ENCODE results near the gene MOB3A.

Gene MOB3A

DNA sequence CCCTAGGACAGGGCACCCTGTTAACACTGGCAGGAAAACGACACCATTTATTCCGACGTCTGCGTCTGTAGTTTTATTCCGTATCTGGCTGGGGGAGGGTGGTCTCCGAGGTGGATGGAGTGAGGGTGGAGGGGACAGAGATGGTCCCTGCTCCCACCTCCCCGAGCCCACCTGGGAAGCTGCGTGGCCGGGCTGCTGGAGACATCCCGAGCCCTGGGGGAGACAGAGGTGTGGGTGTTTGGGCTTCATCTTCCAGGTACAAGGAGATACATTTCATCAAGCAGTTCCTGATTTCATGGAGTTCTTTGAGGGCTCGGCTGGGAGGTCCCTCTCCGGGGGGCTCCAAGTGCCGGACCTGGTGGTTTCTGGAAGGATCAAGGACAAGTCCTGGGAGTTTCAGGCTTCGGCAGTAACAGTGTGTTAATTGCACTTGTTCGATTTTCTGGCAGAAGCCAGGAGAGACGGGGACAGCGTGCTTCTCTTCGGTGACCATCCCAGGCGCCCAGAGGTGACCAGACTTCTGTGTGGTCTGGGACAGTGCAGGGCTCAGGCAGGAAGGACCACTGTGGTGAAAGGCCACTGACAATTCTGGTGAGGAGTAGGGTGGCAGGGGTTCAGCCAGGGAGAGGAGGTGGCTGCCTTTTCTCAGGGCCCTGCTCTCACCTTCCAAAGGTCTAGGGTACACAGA lies 25.0 kb downstream of the MOB3A start:
- Histone ChIP-seq H3K4me3 (ENCODE audit: insufficient read depth, low read depth, low read length) (no peak overlapping the region), H3K27me3 (ENCODE audit: control insufficient read depth, insufficient read depth, low read length, poor library complexity, severe bottlenecking) (no peaks in the 10 kb centered on the region), H3K9me3 (ENCODE audit: control insufficient read depth, low read length) (no peaks in the 10 kb centered on the region), H3K27ac (ENCODE audit: insufficient read depth, low read depth, low read length, poor library complexity, severe bottlenecking) (no peak overlapping the region), H3K36me3 (ENCODE audit: control insufficient read depth, insufficient read depth, low read length) (peaks cover 5% of the 10 kb centered on the region), H3K4me1 (ENCODE audit: control insufficient read depth, insufficient read depth, low read length) (no peaks in the 10 kb centered on the region)
- WGBS, 2 experiments: 94% methylated on average over 19 of the region's 19 CpGs

DNA sequence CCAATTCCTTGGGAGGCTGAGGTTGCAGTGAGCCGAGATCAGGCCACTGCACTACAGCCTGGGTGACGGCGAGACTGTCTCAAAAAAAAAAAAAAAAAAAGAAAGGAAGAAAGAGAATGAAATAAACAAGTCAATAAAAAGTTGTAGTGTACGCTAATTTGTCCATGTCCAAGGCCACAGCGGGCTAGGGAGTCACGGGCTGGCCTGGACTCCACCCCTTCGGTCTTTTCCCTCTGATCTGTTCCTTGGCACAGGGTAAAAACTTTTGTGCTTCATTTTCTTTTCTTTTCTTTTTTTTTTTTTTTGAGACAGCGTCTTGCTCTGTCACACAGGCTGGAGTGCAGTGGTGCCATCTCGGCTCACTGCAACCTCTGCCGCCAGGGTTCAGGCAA lies 25.7 kb downstream of the MOB3A start:
- no peaks in the 10 kb centered on the region for H3K27me3 ChIP-seq (ENCODE audit: control insufficient read depth, insufficient read depth, low read length, poor library complexity, severe bottlenecking)
- no peaks in the 10 kb centered on the region for H3K9me3 ChIP-seq (ENCODE audit: control insufficient read depth, low read length)
- peaks cover 5% of the 10 kb centered on the region for H3K36me3 ChIP-seq (ENCODE audit: control insufficient read depth, insufficient read depth, low read length)
- no peak overlapping the region for H3K27ac ChIP-seq (ENCODE audit: insufficient read depth, low read depth, low read length, poor library complexity, severe bottlenecking)
- H3K4me3 ChIP-seq (ENCODE audit: insufficient read depth, low read depth, low read length): no peak overlapping the region
- WGBS, 2 experiments: 92 to 94% methylated on average over 10 of the region's 10 CpGs
- no peaks in the 10 kb centered on the region for H3K4me1 ChIP-seq (ENCODE audit: control insufficient read depth, insufficient read depth, low read length)

DNA sequence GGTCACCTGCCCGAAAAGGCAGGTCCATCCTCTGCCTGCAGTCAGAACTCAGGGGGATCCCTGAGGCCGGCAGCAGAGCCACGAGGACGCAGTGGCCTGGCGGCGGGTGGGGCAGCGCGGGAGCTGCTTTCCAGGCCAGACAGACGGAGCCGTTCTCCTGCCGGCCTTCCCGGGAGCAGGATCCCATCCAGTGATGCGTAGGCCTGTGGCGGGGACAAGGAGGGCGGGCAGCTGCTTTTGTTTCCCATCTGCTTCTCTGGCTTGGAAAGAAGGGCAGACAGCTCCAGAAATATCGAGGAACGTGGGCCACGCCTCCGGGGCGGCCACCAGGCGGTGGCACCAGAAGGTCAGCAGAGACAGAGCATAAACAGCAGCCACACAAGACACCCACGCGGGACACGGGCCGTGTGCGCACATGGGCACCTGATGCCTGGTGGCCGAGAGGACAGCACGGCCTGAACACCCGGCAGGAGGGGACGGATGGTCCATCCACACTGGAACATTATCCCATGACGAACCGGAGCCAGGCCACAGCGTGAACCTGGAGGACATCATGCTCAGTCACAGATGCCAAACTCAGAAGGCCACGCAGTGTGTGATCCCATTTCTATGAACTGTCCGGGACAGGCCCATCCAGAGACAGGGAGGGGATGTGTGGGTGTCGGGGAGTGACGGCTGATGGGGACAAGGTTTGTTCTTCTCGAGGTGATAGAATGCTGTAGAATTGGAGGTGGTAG lies 31.2 kb downstream of the MOB3A start:
- WGBS, 2 experiments: 92 to 93% methylated on average over 38 of the region's 38 CpGs
- H3K4me1 ChIP-seq (ENCODE audit: control insufficient read depth, insufficient read depth, low read length): peaks cover 15% of the 10 kb centered on the region
- no peaks in the 10 kb centered on the region for H3K36me3 ChIP-seq (ENCODE audit: control insufficient read depth, insufficient read depth, low read length)
- H3K27ac ChIP-seq (ENCODE audit: insufficient read depth, low read depth, low read length, poor library complexity, severe bottlenecking): no peak overlapping the region
- H3K4me3 ChIP-seq (ENCODE audit: insufficient read depth, low read depth, low read length): no peak overlapping the region
- H3K9me3 ChIP-seq (ENCODE audit: control insufficient read depth, low read length): no peaks in the 10 kb centered on the region
- H3K27me3 ChIP-seq (ENCODE audit: control insufficient read depth, insufficient read depth, low read length, poor library complexity, severe bottlenecking): no peaks in the 10 kb centered on the region

DNA sequence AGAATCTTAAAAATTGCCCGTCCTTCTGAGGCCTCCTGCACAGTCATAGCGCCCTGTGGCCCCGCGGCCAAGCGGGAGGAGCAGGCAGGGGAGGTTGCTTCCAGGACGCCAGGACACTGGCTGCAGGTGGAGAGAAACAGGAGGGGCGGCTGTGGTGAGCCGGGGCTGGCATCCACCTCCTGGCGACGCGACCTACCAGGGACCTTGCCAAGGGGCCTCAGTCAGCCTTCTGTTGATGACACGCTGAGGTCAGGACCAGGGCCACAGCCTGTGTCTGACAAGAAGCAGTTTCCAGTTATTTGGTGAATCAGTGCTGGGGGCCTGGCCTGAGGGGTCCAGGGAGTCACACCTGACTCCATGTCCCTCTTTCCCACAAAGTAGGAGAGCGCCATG lies 31.7 kb downstream of the MOB3A start:
- Histone ChIP-seq H3K27me3 (ENCODE audit: control insufficient read depth, insufficient read depth, low read length, poor library complexity, severe bottlenecking) (no peaks in the 10 kb centered on the region), H3K4me3 (ENCODE audit: insufficient read depth, low read depth, low read length) (no peak overlapping the region), H3K27ac (ENCODE audit: insufficient read depth, low read depth, low read length, poor library complexity, severe bottlenecking) (no peak overlapping the region), H3K9me3 (ENCODE audit: control insufficient read depth, low read length) (no peaks in the 10 kb centered on the region), H3K4me1 (ENCODE audit: control insufficient read depth, insufficient read depth, low read length) (peaks cover 20% of the 10 kb centered on the region), H3K36me3 (ENCODE audit: control insufficient read depth, insufficient read depth, low read length) (no peaks in the 10 kb centered on the region)
- 88 to 92% methylated on average over 13 of the region's 13 CpGs for WGBS, 2 experiments

DNA sequence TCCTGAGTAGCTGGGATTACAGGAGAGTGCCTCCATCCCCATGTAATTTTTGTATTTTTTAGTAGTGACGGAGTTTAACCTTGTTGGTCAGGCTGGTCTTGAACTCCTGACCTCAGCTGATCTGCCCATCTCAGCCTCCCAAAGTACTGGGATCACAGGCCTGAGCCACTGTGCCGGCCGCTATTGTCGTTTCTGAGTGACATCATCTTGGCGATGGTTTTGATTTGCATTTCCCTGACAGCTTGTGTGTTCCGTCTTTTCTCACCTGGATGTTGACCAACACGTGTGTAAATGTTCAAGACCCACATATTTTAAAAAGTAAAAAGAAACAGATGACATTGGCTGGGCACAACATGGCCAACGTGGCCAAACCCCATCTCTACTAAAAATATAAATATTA lies 32.3 kb downstream of the MOB3A start:
- Histone ChIP-seq H3K9me3 (ENCODE audit: control insufficient read depth, low read length) (no peaks in the 10 kb centered on the region), H3K4me1 (ENCODE audit: control insufficient read depth, insufficient read depth, low read length) (peaks cover 26% of the 10 kb centered on the region), H3K36me3 (ENCODE audit: control insufficient read depth, insufficient read depth, low read length) (no peaks in the 10 kb centered on the region), H3K27ac (ENCODE audit: insufficient read depth, low read depth, low read length, poor library complexity, severe bottlenecking) (no peak overlapping the region), H3K4me3 (ENCODE audit: insufficient read depth, low read depth, low read length) (no peak overlapping the region), H3K27me3 (ENCODE audit: control insufficient read depth, insufficient read depth, low read length, poor library complexity, severe bottlenecking) (no peaks in the 10 kb centered on the region)
- 93 to 96% methylated on average over 8 of the region's 8 CpGs for WGBS, 2 experiments

DNA sequence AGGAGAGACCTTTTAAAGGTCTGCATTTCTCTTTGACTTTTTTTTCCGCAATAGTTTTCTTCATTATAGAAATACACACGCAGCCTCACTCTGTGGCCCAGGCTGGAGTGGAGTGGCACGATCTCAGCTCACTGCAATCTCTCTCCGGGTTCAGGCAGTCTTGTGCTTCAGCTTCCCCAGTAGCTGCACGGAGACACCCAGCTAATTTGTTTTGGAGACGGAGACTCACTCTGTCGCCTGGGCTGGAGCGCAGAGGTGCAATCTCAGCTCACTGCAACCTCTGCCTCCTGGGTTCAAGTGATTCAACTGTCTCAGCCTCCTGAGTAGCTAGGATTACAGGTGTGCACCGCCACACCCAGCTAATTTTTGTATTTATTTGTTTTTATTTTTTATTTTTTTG lies 33.4 kb downstream of the MOB3A start:
- H3K4me3 ChIP-seq (ENCODE audit: insufficient read depth, low read depth, low read length): no peak overlapping the region
- no peaks in the 10 kb centered on the region for H3K36me3 ChIP-seq (ENCODE audit: control insufficient read depth, insufficient read depth, low read length)
- H3K27ac ChIP-seq (ENCODE audit: insufficient read depth, low read depth, low read length, poor library complexity, severe bottlenecking): no peak overlapping the region
- H3K4me1 ChIP-seq (ENCODE audit: control insufficient read depth, insufficient read depth, low read length): peaks cover 32% of the 10 kb centered on the region
- H3K27me3 ChIP-seq (ENCODE audit: control insufficient read depth, insufficient read depth, low read length, poor library complexity, severe bottlenecking): no peaks in the 10 kb centered on the region
- H3K9me3 ChIP-seq (ENCODE audit: control insufficient read depth, low read length): no peaks in the 10 kb centered on the region
- 91 to 93% methylated on average over 9 of the region's 9 CpGs for WGBS, 2 experiments

DNA sequence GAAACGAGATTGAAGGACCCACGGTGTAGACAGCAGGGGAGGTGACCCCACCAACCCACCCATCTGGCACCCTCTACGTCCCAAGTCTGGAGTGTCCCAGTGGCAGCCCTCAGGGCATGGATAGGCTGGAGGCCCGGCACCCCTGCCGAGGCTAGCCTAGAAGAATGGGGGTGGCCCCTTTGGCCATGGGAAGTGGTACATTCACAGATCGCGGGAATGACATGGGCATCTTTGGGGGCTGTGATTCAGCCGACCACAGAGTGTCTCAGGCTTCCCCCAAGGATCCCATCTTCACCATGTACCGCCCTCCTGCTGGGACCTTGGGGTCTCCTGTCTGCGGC lies 33.8 kb downstream of the MOB3A start:
- H3K4me3 ChIP-seq (ENCODE audit: insufficient read depth, low read depth, low read length): peak overlapping the region; percentile 68
- peaks cover 32% of the 10 kb centered on the region for H3K4me1 ChIP-seq (ENCODE audit: control insufficient read depth, insufficient read depth, low read length)
- WGBS, 2 experiments: 71 to 76% methylated on average over 10 of the region's 10 CpGs
- no peak overlapping the region for H3K27ac ChIP-seq (ENCODE audit: insufficient read depth, low read depth, low read length, poor library complexity, severe bottlenecking)
- no peaks in the 10 kb centered on the region for H3K9me3 ChIP-seq (ENCODE audit: control insufficient read depth, low read length)
- no peaks in the 10 kb centered on the region for H3K36me3 ChIP-seq (ENCODE audit: control insufficient read depth, insufficient read depth, low read length)
- H3K27me3 ChIP-seq (ENCODE audit: control insufficient read depth, insufficient read depth, low read length, poor library complexity, severe bottlenecking): no peaks in the 10 kb centered on the region

DNA sequence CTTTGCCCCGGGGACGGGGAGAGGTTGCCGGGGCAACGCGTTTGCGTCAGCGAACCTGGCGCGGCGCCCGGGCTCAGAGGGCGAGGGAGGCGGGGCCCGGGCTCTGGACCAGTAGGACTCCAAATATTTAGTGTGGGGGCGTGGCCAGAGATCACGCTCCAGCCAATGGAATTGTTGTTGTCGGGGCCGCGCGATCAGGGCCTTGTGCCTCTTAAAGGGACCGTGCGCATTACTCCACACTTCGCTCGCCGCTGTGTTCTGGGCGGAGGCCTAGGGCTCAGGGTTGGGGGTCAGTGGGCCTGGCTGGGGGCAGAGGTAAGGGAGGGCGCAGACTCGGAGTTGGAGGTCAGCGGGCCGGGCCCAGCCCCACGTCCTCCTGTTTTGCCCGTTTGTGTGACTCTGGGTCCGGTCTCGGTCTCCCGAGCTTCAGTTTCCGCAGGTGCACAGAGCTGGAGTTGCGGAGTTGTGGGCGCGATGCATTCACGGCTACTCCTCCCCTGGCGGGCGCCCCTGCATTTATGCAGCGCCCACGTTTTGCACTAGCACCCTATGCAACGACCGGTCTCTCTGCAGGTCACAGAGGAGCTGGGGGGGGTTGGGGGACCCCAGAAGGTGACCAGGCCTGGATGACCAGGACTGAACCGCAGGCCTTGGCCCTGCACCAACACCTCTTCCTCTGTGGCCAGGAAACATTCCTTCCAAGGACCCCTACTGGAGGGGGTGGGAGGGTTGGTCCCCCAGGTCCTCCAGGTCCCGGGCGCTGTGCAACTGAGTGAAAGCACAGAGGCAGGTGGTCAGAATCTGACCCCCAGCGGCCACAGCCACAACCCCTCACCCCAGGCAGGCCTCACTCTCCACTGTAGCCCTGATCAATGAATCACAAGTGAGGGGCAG lies 34.4 kb downstream of the MOB3A start:
- Histone ChIP-seq H3K27ac (ENCODE audit: insufficient read depth, low read depth, low read length, poor library complexity, severe bottlenecking) (peak overlapping the region; percentile 96), H3K27me3 (ENCODE audit: control insufficient read depth, insufficient read depth, low read length, poor library complexity, severe bottlenecking) (no peaks in the 10 kb centered on the region), H3K9me3 (ENCODE audit: control insufficient read depth, low read length) (no peaks in the 10 kb centered on the region), H3K36me3 (ENCODE audit: control insufficient read depth, insufficient read depth, low read length) (no peaks in the 10 kb centered on the region), H3K4me1 (ENCODE audit: control insufficient read depth, insufficient read depth, low read length) (peaks cover 32% of the 10 kb centered on the region), H3K4me3 (ENCODE audit: insufficient read depth, low read depth, low read length) (peak overlapping the region; percentile 68)
- WGBS, 2 experiments: 6 to 7% methylated on average over 50 of the region's 50 CpGs

DNA sequence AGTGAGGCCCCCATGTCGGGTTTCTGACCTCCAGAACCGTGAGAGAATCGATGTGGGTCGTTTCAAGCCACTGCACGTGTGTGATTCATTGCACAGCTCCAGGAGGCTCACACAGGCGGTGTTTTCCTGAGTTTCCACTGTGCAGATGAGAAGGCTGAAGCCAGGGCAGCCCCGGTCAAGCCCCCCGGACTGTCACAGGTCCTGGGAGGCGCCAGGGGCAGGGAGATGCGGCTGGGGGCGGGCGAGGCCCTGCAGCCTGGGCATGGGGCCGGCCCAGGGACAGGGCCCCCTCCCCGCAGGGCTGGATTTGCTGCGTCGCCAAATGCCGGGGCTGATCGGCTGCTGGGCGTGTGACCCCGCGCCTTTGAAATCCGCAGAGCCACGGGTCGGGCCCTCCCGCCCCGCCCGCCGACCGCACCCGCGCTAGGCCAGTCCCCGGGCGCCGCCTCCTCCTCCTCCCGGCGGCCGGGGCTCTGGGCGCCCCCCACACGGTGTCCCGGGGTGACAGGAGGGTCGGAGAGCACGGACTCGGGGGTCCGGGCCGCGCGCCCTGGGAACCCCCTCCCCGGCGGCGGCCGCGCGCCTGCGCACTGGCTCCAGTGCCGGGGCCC lies 35.1 kb downstream of the MOB3A start:
- Histone ChIP-seq H3K36me3 (ENCODE audit: control insufficient read depth, insufficient read depth, low read length) (no peaks in the 10 kb centered on the region), H3K27me3 (ENCODE audit: control insufficient read depth, insufficient read depth, low read length, poor library complexity, severe bottlenecking) (no peaks in the 10 kb centered on the region), H3K4me1 (ENCODE audit: control insufficient read depth, insufficient read depth, low read length) (peaks cover 35% of the 10 kb centered on the region), H3K9me3 (ENCODE audit: control insufficient read depth, low read length) (no peaks in the 10 kb centered on the region), H3K27ac (ENCODE audit: insufficient read depth, low read depth, low read length, poor library complexity, severe bottlenecking) (peak overlapping the region; percentile 96), H3K4me3 (ENCODE audit: insufficient read depth, low read depth, low read length) (peak overlapping the region; percentile 68)
- WGBS, 2 experiments: 1% methylated on average over 55 of the region's 55 CpGs

Data from ectodermal cell (in vitro differentiated cells).